Urinary bladder (tissue), 4 donors: ENCODE measurements around the gene ZSCAN30. TPM values are rescaled to one million over a fixed set of nuclear protein-coding genes. Genes with fewer than 3 reads are reported as not detected.

Experiments
- DNase-seq: peaks from one replicate; pipeline ENCODE4 v3.0.0-alpha.2; 2015; ENCODE audit errors: extremely low spot score
- H3K27ac ChIP-seq: one replicate; pipeline ENCODE4 v1.5.1; 2013; ENCODE audit warnings: low read depth, mild to moderate bottlenecking, moderate library complexity
- H3K36me3 ChIP-seq: one replicate; pipeline ENCODE4 v1.6.1; 2013; ENCODE audit warnings: mild to moderate bottlenecking, moderate library complexity; ENCODE audit not compliant: insufficient read depth
- H3K4me1 ChIP-seq: one replicate; pipeline ENCODE4 v1.6.1; 2013; ENCODE audit warnings: mild to moderate bottlenecking, moderate library complexity; ENCODE audit not compliant: insufficient read depth
- H3K4me3 ChIP-seq: one replicate; pipeline ENCODE4 v1.5.1; 2013; ENCODE audit warnings: low read depth, low read length
- WGBS: extraction: QIAGEN DNeasy Blood & Tissue Kit; methylation state at CpG from one replicate; pipeline ENCODE4 v1.1.7; 2013; 5-methylcytosine and 5-hydroxymethylcytosine counted together
- polyA plus RNA-seq: library from polyadenylated mRNA; stranded (reverse); fragments of 200-250 nt; gene quantifications from one replicate; pipeline ENCODE4 v1.2.3, GENCODE V29; 2013
- total RNA-seq: library from RNA; depleted of rRNA; stranded (reverse); fragments of >200 nt; gene quantifications from one replicate; pipeline ENCODE4 v1.2.3, GENCODE V29; 2014
- donor health status: healthy with polysubstance abuse.
- donor health status: healthy.

ZSCAN30 gene
- 23.2 TPM for total RNA-seq
- 9.1 TPM for polyA plus RNA-seq

- Histone ChIP-seq H3K36me3 (no peaks in the 10 kb centered on the region), H3K4me3 (peak within 1 kb of the TSS; percentile 59), H3K27ac (peak within 1 kb of the TSS; percentile 60), H3K4me1 (peaks cover 2% of the 10 kb centered on the region)
- peak; percentile 89 for DNase-seq
- under 1% methylated on average over 41 of the region's 41 CpGs for WGBS
Measured at GRCh38 chr18:35290094-35290735, at the start of gene ZSCAN30. ZSCAN30 (minus strand) TSS chr18:35290229; CDS start chr18:35264352, 25,877 bp downstream.

GRCh38 chr18:35337286-35337685, 47.3 kb upstream of the ZSCAN30 start:
- Histone ChIP-seq H3K36me3 (peaks cover 4% of the 10 kb centered on the region), H3K4me3 (no peak overlapping the region), H3K27ac (no peak overlapping the region), H3K4me1 (peaks cover 3% of the 10 kb centered on the region)
- no peak for DNase-seq
- 91% methylated on average over 5 of the region's 5 CpGs for WGBS

- Histone ChIP-seq H3K4me1 (peaks cover 3% of the 10 kb centered on the region), H3K36me3 (peaks cover 4% of the 10 kb centered on the region), H3K27ac (no peak overlapping the region), H3K4me3 (no peak overlapping the region)
- DNase-seq = no peak
- WGBS = 94% methylated on average over 4 of the region's 4 CpGs
Measured at GRCh38 chr18:35335866-35336265, 45.8 kb upstream of the ZSCAN30 start.

DNA sequence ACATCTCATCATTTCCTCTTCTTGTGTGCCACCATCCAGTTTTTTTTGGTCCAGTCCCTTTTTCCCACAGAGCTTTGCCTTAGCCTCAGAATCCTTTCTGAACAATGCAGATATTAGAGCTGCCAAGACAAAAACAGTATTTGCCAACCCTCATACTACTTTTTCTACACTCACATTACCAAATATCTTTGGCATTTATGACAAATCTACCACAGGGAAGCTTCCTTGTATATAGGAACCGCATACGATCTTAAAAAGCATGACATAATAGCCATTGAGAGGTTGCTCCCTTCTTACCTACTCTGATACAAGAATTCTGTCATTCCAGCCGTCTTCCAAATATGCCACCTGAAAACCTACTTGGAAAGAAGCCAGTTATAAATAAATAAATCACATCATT, 44.8 kb upstream of the ZSCAN30 start:
- no peak overlapping the region for H3K27ac ChIP-seq
- H3K4me1 ChIP-seq = peaks cover 1% of the 10 kb centered on the region
- 53% methylated on average over 3 of the region's 3 CpGs for WGBS
- no peak overlapping the region for H3K4me3 ChIP-seq
- peaks cover 4% of the 10 kb centered on the region for H3K36me3 ChIP-seq
- no peak for DNase-seq

GRCh38 chr18:35334212-35334611, 44.2 kb upstream of the ZSCAN30 start:
- DNase-seq = no peak
- WGBS = 95% methylated on average over 1 of the region's 1 CpG
- Histone ChIP-seq H3K4me3 (no peak overlapping the region), H3K27ac (no peak overlapping the region), H3K4me1 (no peaks in the 10 kb centered on the region), H3K36me3 (peaks cover 4% of the 10 kb centered on the region)

GRCh38 chr18:35331367-35332087, 41.5 kb upstream of the ZSCAN30 start:
- H3K27ac ChIP-seq = no peak overlapping the region
- no peaks in the 10 kb centered on the region for H3K36me3 ChIP-seq
- H3K4me1 ChIP-seq = no peaks in the 10 kb centered on the region
- H3K4me3 ChIP-seq = no peak overlapping the region
- DNase-seq = no peak
- 81% methylated on average over 4 of the region's 4 CpGs for WGBS

DNA sequence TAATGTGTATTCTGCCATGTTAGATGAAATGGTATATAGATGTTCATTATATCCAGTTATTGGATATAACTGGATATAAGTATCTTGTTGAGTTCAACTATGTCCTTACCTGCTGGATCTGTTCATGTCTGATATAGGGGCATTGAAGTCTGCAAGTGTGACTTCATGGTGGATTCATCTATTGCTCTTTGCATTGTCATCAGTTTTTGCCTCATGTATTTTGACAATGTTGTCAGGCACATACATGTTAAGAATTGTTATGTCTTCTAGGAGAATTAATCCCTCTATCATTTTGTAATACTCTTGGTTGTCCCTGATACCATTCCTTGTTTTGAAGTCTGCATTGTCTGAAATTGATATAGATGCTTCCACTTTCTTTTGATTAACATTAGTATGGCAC, 38.8 kb upstream of the ZSCAN30 start:
- no peak overlapping the region for H3K4me3 ChIP-seq
- H3K4me1 ChIP-seq = no peaks in the 10 kb centered on the region
- DNase-seq = no peak
- no peaks in the 10 kb centered on the region for H3K36me3 ChIP-seq
- H3K27ac ChIP-seq = no peak overlapping the region

GRCh38 chr18:35326695-35327387, 36.8 kb upstream of the ZSCAN30 start:
- WGBS = 69% methylated on average over 3 of the region's 3 CpGs
- no peak overlapping the region for H3K4me3 ChIP-seq
- no peaks in the 10 kb centered on the region for H3K36me3 ChIP-seq
- H3K27ac ChIP-seq = no peak overlapping the region
- DNase-seq = no peak
- H3K4me1 ChIP-seq = no peaks in the 10 kb centered on the region

DNA sequence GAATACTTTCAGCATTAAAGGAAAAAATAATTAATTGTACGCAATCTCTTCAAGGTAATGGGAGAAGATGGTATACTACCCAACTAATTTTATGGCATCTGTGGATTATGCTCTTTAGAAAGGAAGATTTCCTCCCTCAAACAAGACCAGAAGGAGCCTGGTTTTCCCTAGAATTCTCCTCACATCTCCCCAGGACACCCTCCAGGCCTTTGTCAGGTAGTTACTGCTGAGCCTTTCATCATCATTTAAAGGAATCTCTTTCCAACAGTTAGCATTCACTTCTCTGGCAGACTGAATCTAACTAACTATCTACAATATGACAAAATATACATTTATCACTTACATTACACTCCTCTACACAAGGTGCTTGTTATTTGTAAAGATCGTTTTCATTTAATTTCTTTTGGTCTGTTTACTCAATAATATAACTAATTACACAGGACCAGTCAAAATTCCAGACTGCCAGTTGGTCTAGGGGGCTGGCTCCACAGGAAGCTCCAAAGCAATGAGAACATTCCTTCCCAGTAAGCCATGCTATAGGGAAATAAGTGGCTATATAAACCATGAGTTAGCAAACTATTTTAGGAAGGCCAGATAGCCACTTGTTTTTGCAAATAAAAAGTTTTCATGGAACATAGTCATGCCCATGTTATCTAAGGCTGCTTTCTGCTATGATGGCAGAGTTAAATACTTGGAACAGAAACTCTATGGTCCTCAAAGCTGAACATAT, 35.1 kb upstream of the ZSCAN30 start:
- Histone ChIP-seq H3K4me3 (no peak overlapping the region), H3K27ac (no peak overlapping the region), H3K36me3 (no peaks in the 10 kb centered on the region), H3K4me1 (no peaks in the 10 kb centered on the region)
- WGBS = 46% methylated on average over 2 of the region's 2 CpGs
- no peak for DNase-seq

DNA sequence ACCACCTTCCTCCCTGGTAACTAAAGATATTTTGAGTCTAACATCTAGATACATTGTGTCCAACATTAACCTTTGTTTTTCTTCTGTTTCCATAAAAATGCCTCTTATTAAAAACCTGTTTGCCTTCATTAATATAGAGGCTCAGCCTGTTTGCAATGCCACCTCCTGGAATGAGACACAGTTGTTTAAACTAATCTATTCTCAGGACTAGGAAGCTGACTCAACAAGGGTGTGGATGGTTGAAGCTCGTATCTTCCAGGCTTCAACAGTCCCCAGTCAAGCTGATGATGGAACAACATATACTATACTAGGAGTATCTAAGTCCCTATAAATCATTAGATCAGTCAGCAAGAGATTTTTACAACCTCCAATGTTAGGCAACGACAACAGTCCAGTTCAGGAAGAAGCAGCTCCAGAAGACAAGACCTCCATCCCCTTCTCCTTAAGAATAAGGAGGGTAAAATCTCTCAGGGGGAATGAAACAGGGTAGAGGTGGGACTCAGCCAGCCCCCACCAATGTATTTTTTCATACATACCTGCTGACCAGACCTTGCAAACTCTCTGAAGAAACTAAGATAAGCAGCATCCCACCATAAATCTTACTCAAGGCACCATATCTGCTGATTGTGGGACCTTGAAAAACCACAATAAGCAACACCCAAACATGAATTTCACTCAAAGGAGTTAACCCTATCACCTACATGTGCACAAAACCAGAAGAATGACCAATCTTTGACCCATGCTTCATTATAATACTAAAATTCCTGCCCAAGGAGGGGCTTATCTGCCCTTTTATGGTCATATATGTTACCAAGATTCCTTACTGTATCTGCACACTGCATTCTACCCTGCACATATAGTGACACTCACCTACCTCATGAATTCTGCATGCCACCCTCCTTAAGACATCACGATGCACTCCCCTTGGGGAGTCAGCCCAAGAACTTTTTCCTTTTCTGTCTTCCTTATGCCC, 32.7 kb upstream of the ZSCAN30 start:
- 66% methylated on average over 3 of the region's 3 CpGs for WGBS

GRCh38 chr18:35311496-35311895, 21.5 kb upstream of the ZSCAN30 start:
- 53% methylated on average over 2 of the region's 2 CpGs for WGBS
- Histone ChIP-seq H3K36me3 (peaks cover 2% of the 10 kb centered on the region), H3K4me3 (no peak overlapping the region), H3K27ac (no peak overlapping the region), H3K4me1 (no peaks in the 10 kb centered on the region)
- no peak for DNase-seq

More for the DNA sequence above, 32.7 kb upstream of the ZSCAN30 start:
- Histone ChIP-seq H3K4me1 (no peaks in the 10 kb centered on the region), H3K4me3 (no peak overlapping the region), H3K36me3 (no peaks in the 10 kb centered on the region), H3K27ac (no peak overlapping the region)
- no peak for DNase-seq

DNA sequence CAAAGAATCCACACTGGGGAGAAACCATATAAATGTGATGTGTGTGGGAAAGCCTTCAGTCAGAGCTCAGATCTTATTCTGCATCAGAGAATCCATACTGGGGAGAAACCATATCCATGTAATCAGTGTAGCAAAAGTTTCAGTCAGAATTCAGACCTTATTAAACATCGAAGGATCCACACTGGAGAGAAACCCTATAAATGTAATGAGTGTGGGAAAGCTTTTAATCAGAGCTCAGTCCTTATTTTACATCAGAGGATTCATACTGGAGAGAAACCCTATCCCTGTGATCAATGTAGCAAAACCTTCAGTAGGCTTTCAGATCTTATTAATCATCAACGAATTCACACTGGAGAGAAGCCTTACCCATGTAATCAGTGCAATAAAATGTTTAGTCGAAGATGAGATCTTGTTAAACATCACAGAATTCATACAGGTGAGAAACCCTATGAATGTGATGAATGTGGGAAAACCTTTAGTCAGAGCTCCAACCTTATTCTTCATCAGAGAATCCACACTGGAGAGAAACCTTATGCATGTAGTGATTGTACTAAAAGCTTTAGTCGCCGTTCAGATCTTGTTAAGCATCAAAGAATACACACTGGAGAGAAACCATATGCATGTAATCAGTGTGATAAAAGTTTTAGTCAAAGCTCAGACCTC, 16.7 kb upstream of the ZSCAN30 start:
- H3K36me3 ChIP-seq = peaks cover 10% of the 10 kb centered on the region
- no peaks in the 10 kb centered on the region for H3K4me1 ChIP-seq
- H3K4me3 ChIP-seq = no peak overlapping the region
- WGBS = 98% methylated on average over 5 of the region's 5 CpGs
- no peak overlapping the region for H3K27ac ChIP-seq
- DNase-seq = no peak
